Nephron progenitor cell (in vitro differentiated cells): Measurements from ENCODE around the gene SSH2.

Experiments
- DNase-seq: peaks from one replicate; pipeline ENCODE4 v3.0.0; 2021
- H3K27ac Mint-ChIP-seq: 2 replicates; pipeline ENCODE4 v1.8.0; 2021; ENCODE audit warnings: mild to moderate bottlenecking, moderate library complexity, mixed read lengths
- H3K27me3 Mint-ChIP-seq: 2 replicates; pipeline ENCODE4 v1.8.0; 2021; ENCODE audit warnings: mild to moderate bottlenecking, low read depth, mixed read lengths; ENCODE audit not compliant: poor library complexity
- H3K36me3 Mint-ChIP-seq: 2 replicates; pipeline ENCODE4 v1.8.0; 2021; ENCODE audit warnings: low read depth, mixed read lengths
- H3K4me1 Mint-ChIP-seq: 2 replicates; pipeline ENCODE4 v1.8.0; 2021; ENCODE audit warnings: mixed read lengths
- H3K4me3 Mint-ChIP-seq: 2 replicates; pipeline ENCODE4 v1.8.0; 2021; ENCODE audit warnings: mild to moderate bottlenecking, moderate library complexity, mixed read lengths
- H3K9me3 Mint-ChIP-seq: 2 replicates; pipeline ENCODE4 v1.8.0; 2021; ENCODE audit warnings: mild to moderate bottlenecking, moderate library complexity, mixed read lengths
- TF ChIP-seq, protein P1 (sequence below): fragments of 200-600 bp; sonication (generic); IDR thresholded peaks from 2 replicates; pipeline ENCODE4 v1.5.0; 2021; ENCODE audit warnings: antibody characterized with exemption

SSH2 gene

GRCh38 chr17:29588562-29589411 lies 341.2 kb downstream of the SSH2 start:
- DNase-seq = no peak
- H3K4me3 Mint-ChIP-seq = peak overlapping the region; percentile 89
- H3K9me3 Mint-ChIP-seq = no peaks in the 10 kb centered on the region
- peak overlapping the region; percentile 47 for H3K27ac Mint-ChIP-seq
- peaks cover 67% of the 10 kb centered on the region for H3K4me1 Mint-ChIP-seq
- no peaks in the 10 kb centered on the region for H3K36me3 Mint-ChIP-seq
- peaks cover 6% of the 10 kb centered on the region for H3K27me3 Mint-ChIP-seq
- TF ChIP-seq, protein P1, sequence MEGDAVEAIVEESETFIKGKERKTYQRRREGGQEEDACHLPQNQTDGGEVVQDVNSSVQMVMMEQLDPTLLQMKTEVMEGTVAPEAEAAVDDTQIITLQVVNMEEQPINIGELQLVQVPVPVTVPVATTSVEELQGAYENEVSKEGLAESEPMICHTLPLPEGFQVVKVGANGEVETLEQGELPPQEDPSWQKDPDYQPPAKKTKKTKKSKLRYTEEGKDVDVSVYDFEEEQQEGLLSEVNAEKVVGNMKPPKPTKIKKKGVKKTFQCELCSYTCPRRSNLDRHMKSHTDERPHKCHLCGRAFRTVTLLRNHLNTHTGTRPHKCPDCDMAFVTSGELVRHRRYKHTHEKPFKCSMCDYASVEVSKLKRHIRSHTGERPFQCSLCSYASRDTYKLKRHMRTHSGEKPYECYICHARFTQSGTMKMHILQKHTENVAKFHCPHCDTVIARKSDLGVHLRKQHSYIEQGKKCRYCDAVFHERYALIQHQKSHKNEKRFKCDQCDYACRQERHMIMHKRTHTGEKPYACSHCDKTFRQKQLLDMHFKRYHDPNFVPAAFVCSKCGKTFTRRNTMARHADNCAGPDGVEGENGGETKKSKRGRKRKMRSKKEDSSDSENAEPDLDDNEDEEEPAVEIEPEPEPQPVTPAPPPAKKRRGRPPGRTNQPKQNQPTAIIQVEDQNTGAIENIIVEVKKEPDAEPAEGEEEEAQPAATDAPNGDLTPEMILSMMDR = no peak

GRCh38 chr17:29588017-29588561 lies 341.9 kb downstream of the SSH2 start:
- DNase-seq = peak; percentile 17
- peak overlapping the region; percentile 47 for H3K27ac Mint-ChIP-seq
- TF ChIP-seq, protein P1 = no peak
- no peaks in the 10 kb centered on the region for H3K9me3 Mint-ChIP-seq
- peak overlapping the region; percentile 89 for H3K4me3 Mint-ChIP-seq
- peaks cover 7% of the 10 kb centered on the region for H3K27me3 Mint-ChIP-seq
- peaks cover 66% of the 10 kb centered on the region for H3K4me1 Mint-ChIP-seq
- H3K36me3 Mint-ChIP-seq = peaks cover 2% of the 10 kb centered on the region

GRCh38 chr17:29587591-29587990 lies 342.4 kb downstream of the SSH2 start:
- DNase-seq = no peak
- peaks cover 63% of the 10 kb centered on the region for H3K4me1 Mint-ChIP-seq
- no peak overlapping the region for H3K4me3 Mint-ChIP-seq
- H3K9me3 Mint-ChIP-seq = no peaks in the 10 kb centered on the region
- peaks cover 9% of the 10 kb centered on the region for H3K27me3 Mint-ChIP-seq
- no peak overlapping the region for H3K27ac Mint-ChIP-seq
- H3K36me3 Mint-ChIP-seq = peaks cover 7% of the 10 kb centered on the region
- TF ChIP-seq, protein P1 = no peak

GRCh38 chr17:29586676-29587469 lies 343.2 kb downstream of the SSH2 start:
- DNase-seq = peak; percentile 1
- Mint-ChIP-seq H3K9me3 (no peaks in the 10 kb centered on the region), H3K4me1 (peaks cover 56% of the 10 kb centered on the region), H3K4me3 (no peak overlapping the region), H3K27me3 (peaks cover 3% of the 10 kb centered on the region), H3K36me3 (peaks cover 12% of the 10 kb centered on the region), H3K27ac (no peak overlapping the region)
- TF ChIP-seq, protein P1 = no peak

GRCh38 chr17:29585080-29585751 lies 344.8 kb downstream of the SSH2 start:
- no peaks in the 10 kb centered on the region for H3K9me3 Mint-ChIP-seq
- H3K36me3 Mint-ChIP-seq = peaks cover 16% of the 10 kb centered on the region
- no peak overlapping the region for H3K27ac Mint-ChIP-seq
- H3K27me3 Mint-ChIP-seq = peaks cover 2% of the 10 kb centered on the region
- peak; percentile 8 for DNase-seq
- TF ChIP-seq, protein P1 = no peak
- peaks cover 45% of the 10 kb centered on the region for H3K4me1 Mint-ChIP-seq
- H3K4me3 Mint-ChIP-seq = no peak overlapping the region
